OCI-LY3 (cell line): ENCODE results near the gene PGLYRP4.

Experiments
- CTCF ChIP-seq: fragments of 200-600, 300-600 bp; sonication (generic); IDR thresholded peaks from 2 replicates; pipeline ENCODE4 v1.5.1; 2014; ENCODE audit warnings: antibody characterized with exemption, low read length, low read depth
- EZH2phosphoT487 ChIP-seq: fragments of 200-600 bp; shearing (Covaris generic); IDR thresholded peaks from 2 replicates; pipeline ENCODE4 v1.6.1; 2018; ENCODE audit warnings: antibody characterized with exemption, mixed run types, low read depth

- TF ChIP-seq CTCF (no peak), EZH2phosphoT487 (no peak)
These were observed 32.1 kb upstream of the PGLYRP4 start for GRCh38 chr1:153380711-153381110.
